ENCODE data around the gene EIF2AK3. TPM values are rescaled to one million over a fixed set of nuclear protein-coding genes. Genes with fewer than 3 reads are reported as not detected.

The EIF2AK3 gene
- total and polyA plus RNA-seq, 2 donors (not counting 1 experiment from before 2014, with no cell fraction given), result 11.9 to 19.8 TPM

DNA sequence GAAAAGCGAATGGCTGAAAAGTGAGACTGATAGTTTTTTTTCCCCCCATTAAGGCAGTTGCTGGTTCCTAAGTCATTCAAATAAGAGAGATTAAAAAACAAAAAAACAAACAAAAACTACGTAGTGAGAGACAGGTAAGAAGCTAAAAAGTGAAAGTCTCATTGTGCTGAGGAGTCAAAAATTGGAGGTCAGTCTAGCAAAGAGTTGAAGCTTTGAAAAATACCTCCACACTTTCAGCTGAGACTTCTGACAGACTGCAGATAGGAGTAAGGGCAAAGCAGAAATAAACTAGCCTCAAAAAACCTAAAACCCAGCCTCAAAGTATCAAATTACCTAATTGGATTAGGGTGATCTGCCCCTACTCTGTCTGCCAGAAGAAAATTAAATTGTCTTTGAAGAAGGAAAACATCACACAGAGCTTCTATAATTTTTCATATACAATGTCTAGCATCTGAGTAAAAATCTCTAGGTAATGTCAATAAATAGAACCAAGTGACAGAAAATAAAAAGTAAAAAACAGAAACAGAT, 10.9 kb upstream of the EIF2AK3 start:
- no peaks in the 10 kb centered on the region for H4K20me1 ChIP-seq (ENCODE audit: control insufficient read depth, extremely low read depth, insufficient read depth, low read length)
- DNase-seq (ENCODE audit: low read depth in 2 of 2), result no peak
- no peak overlapping the region for H3K4me3 ChIP-seq (replicated peaks in 1 of 4; ENCODE audit: control extremely low read depth in 1 of 4, insufficient read depth in 1 of 4, low read depth in 3 of 4, low read length in 4 of 4)
- H3K9me3 ChIP-seq (ENCODE audit: control insufficient read depth, insufficient read depth, low read depth, low read length), result no peaks in the 10 kb centered on the region
- H3K4me1 ChIP-seq (ENCODE audit: control insufficient read depth, extremely low read depth, insufficient read depth, low read length), result peaks cover 3% of the 10 kb centered on the region
- TF ChIP-seq, protein P1, sequence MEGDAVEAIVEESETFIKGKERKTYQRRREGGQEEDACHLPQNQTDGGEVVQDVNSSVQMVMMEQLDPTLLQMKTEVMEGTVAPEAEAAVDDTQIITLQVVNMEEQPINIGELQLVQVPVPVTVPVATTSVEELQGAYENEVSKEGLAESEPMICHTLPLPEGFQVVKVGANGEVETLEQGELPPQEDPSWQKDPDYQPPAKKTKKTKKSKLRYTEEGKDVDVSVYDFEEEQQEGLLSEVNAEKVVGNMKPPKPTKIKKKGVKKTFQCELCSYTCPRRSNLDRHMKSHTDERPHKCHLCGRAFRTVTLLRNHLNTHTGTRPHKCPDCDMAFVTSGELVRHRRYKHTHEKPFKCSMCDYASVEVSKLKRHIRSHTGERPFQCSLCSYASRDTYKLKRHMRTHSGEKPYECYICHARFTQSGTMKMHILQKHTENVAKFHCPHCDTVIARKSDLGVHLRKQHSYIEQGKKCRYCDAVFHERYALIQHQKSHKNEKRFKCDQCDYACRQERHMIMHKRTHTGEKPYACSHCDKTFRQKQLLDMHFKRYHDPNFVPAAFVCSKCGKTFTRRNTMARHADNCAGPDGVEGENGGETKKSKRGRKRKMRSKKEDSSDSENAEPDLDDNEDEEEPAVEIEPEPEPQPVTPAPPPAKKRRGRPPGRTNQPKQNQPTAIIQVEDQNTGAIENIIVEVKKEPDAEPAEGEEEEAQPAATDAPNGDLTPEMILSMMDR (conservative IDR thresholded peaks at IDR 0.05 in 1 of 2, IDR thresholded peaks at IDR 0.05 in 1 of 2; ENCODE audit: low read depth in 1 of 2, low read length in 2 of 2), result no peak
- no peak for TF ChIP-seq EZH2 (IDR thresholded peaks at IDR 0.05; ENCODE audit: low read length, missing control alignments)
- H3K79me2 ChIP-seq (ENCODE audit: control insufficient read depth, insufficient read depth, low read length), result no peaks in the 10 kb centered on the region
- peaks cover 14% of the 10 kb centered on the region for H3K27me3 ChIP-seq (ENCODE audit: control insufficient read depth, insufficient read depth, low read length)
- H2AFZ ChIP-seq (ENCODE audit: low read length), result no peak overlapping the region
- H3K27ac ChIP-seq (ENCODE audit: insufficient read depth, low read length), result no peak overlapping the region
- H3K9ac ChIP-seq (ENCODE audit: insufficient read depth, low read length), result no peak overlapping the region
- no peak overlapping the region for H3K4me2 ChIP-seq (ENCODE audit: extremely low read depth, insufficient read depth, low read length)
- H3K36me3 ChIP-seq (ENCODE audit: control insufficient read depth, insufficient read depth, low read length), result no peaks in the 10 kb centered on the region

DNA sequence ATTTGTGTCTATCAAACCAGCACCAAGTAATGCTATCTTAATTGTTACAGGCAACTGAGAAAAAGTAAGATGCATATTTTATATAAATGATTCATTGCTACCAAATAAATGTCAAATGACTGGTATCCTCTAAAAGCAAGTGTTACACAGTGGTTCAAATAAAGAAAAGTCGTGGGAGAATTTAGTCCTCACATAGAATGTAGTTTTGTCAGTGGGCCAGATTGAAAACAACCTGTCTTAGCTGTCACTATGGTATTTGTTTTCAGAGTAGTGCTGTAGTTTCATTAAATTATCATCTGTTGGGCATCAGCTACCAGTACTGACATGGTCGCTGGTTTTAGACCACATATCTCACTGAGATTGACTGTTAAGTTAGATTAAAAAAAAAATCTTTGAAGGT, 10.2 kb upstream of the EIF2AK3 start:
- Histone ChIP-seq H4K20me1 (ENCODE audit: control insufficient read depth, extremely low read depth, insufficient read depth, low read length) (no peaks in the 10 kb centered on the region), H2AFZ (ENCODE audit: low read length) (no peak overlapping the region), H3K9me3 (ENCODE audit: control insufficient read depth, insufficient read depth, low read depth, low read length) (no peaks in the 10 kb centered on the region), H3K27ac (ENCODE audit: insufficient read depth, low read length) (no peak overlapping the region), H3K4me2 (ENCODE audit: extremely low read depth, insufficient read depth, low read length) (no peak overlapping the region), H3K4me3 (replicated peaks in 1 of 4; ENCODE audit: control extremely low read depth in 1 of 4, insufficient read depth in 1 of 4, low read depth in 3 of 4, low read length in 4 of 4) (no peak overlapping the region), H3K27me3 (ENCODE audit: control insufficient read depth, insufficient read depth, low read length) (peaks cover 14% of the 10 kb centered on the region), H3K9ac (ENCODE audit: insufficient read depth, low read length) (no peak overlapping the region), H3K36me3 (ENCODE audit: control insufficient read depth, insufficient read depth, low read length) (no peaks in the 10 kb centered on the region), H3K4me1 (ENCODE audit: control insufficient read depth, extremely low read depth, insufficient read depth, low read length) (peaks cover 3% of the 10 kb centered on the region), H3K79me2 (ENCODE audit: control insufficient read depth, insufficient read depth, low read length) (no peaks in the 10 kb centered on the region)
- peak in 1 of 2 donors; percentile 53 for DNase-seq (ENCODE audit: low read depth in 2 of 2)
- TF ChIP-seq EZH2 (IDR thresholded peaks at IDR 0.05; ENCODE audit: low read length, missing control alignments), result no peak
- TF ChIP-seq, protein P1 (conservative IDR thresholded peaks at IDR 0.05 in 1 of 2, IDR thresholded peaks at IDR 0.05 in 1 of 2; ENCODE audit: low read depth in 1 of 2, low read length in 2 of 2), result no peak

DNA sequence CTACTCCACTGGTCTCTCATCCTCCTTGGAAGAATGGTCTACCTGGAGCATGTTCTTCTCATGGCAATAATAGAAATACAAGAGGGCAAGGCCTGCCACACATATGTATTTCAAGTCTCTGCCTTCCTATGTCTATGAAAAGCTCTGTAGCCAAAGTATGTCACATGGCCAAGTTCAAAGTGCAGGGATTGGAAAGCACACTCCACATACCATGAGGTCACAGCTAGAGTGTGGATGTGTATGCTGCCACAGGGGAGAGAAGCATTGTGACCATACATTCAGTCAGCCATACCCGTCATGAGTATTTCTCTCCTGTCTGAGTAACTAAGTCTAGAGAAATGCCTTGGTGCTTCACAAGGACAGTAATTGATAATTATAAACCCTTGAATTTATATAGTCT, 8.8 kb upstream of the EIF2AK3 start:
- no peak overlapping the region for H2AFZ ChIP-seq (ENCODE audit: low read length)
- H3K9ac ChIP-seq (ENCODE audit: insufficient read depth, low read length), result no peak overlapping the region
- DNase-seq (ENCODE audit: low read depth in 2 of 2), result no peak
- H4K20me1 ChIP-seq (ENCODE audit: control insufficient read depth, extremely low read depth, insufficient read depth, low read length), result no peaks in the 10 kb centered on the region
- no peaks in the 10 kb centered on the region for H3K79me2 ChIP-seq (ENCODE audit: control insufficient read depth, insufficient read depth, low read length)
- H3K27me3 ChIP-seq (ENCODE audit: control insufficient read depth, insufficient read depth, low read length), result peaks cover 14% of the 10 kb centered on the region
- H3K9me3 ChIP-seq (ENCODE audit: control insufficient read depth, insufficient read depth, low read depth, low read length), result no peaks in the 10 kb centered on the region
- no peaks in the 10 kb centered on the region for H3K36me3 ChIP-seq (ENCODE audit: control insufficient read depth, insufficient read depth, low read length)
- TF ChIP-seq, protein P1 (conservative IDR thresholded peaks at IDR 0.05 in 1 of 2, IDR thresholded peaks at IDR 0.05 in 1 of 2; ENCODE audit: low read depth in 1 of 2, low read length in 2 of 2), result no peak
- TF ChIP-seq EZH2 (IDR thresholded peaks at IDR 0.05; ENCODE audit: low read length, missing control alignments), result no peak
- H3K27ac ChIP-seq (ENCODE audit: insufficient read depth, low read length), result no peak overlapping the region
- no peak overlapping the region for H3K4me3 ChIP-seq (replicated peaks in 1 of 4; ENCODE audit: control extremely low read depth in 1 of 4, insufficient read depth in 1 of 4, low read depth in 3 of 4, low read length in 4 of 4)
- peaks cover 3% of the 10 kb centered on the region for H3K4me1 ChIP-seq (ENCODE audit: control insufficient read depth, extremely low read depth, insufficient read depth, low read length)
- H3K4me2 ChIP-seq (ENCODE audit: extremely low read depth, insufficient read depth, low read length), result no peak overlapping the region

Data from fibroblast of lung (primary cell).